Breast epithelium (tissue), 4 donors: ENCODE data around the gene NUP210L. TPM values are rescaled to one million over a fixed set of nuclear protein-coding genes. Genes with fewer than 3 reads are reported as not detected.

Experiments
- DNase-seq, 2 donors: peaks; one replicate each; pipeline ENCODE4 v3.0.0-alpha.2; 2019; ENCODE audit warnings: low spot score in 2 of 2
- H3K27ac ChIP-seq, 2 donors: fragments of 200-600 bp; sonication (generic) in 1 of 2; one replicate each; pipeline ENCODE4 v1.5.1; 2016 to 2019; ENCODE audit warnings: mild to moderate bottlenecking in 1 of 2
- H3K27me3 ChIP-seq, 2 donors: fragments of 200-600 bp; sonication (generic) in 1 of 2; one replicate each; pipeline versions ENCODE4 v1.5.1 to v1.6.0; 2017 to 2019; ENCODE audit warnings: control low read depth in 1 of 2, mild to moderate bottlenecking in 1 of 2
- H3K36me3 ChIP-seq: fragments of 200-600 bp; one replicate; pipeline ENCODE4 v1.5.1; 2019
- H3K4me1 ChIP-seq, 2 donors: fragments of 200-600 bp; sonication (generic); one replicate each; pipeline ENCODE4 v1.5.1; 2016 to 2019; ENCODE audit warnings: control low read depth in 1 of 2
- H3K4me3 ChIP-seq, 3 donors: fragments of 200-600 bp; sonication (generic); 1 replicate in 2 of 3; 2 replicates in 1 of 3; pipeline ENCODE4 v1.5.1; 2016 to 2019; ENCODE audit warnings: mild to moderate bottlenecking in 3 of 3, moderate library complexity in 2 of 3
- H3K9me3 ChIP-seq, 2 donors: fragments of 200-600 bp; sonication (generic) in 1 of 2; one replicate each; pipeline ENCODE4 v1.5.1; 2016 to 2019; ENCODE audit warnings: control low read depth in 1 of 2
- CTCF ChIP-seq, 3 donors: fragments of 450-650 bp; IDR thresholded peaks; one replicate each; pipeline ENCODE4 v1.5.1; 2016 to 2017; ENCODE audit warnings: antibody characterized with exemption in 3 of 3, mild to moderate bottlenecking in 3 of 3, moderate library complexity in 3 of 3
- POLR2A ChIP-seq: fragments of 450-650 bp; IDR thresholded peaks from one replicate; pipeline ENCODE4 v1.6.1; 2016; ENCODE audit warnings: antibody characterized with exemption, mild to moderate bottlenecking, moderate library complexity
- POLR2AphosphoS5 ChIP-seq, 3 donors: sonication (generic); formaldehyde crosslinking; IDR thresholded peaks; one replicate each; pipeline ENCODE4 v1.6.1; 2017; ENCODE audit warnings: antibody characterized with exemption in 3 of 3
- intact Hi-C: fragments of 100-400 bp; cut with DNase I; formaldehyde crosslinking; loops from one replicate; pipeline ENCODE4 v1.15.1; 2023; ENCODE audit warnings: low total_unique reads
- total RNA-seq, 3 donors: library from RNA; depleted of rRNA; stranded (reverse); fragments of >200 nt; gene quantifications; one replicate each; pipeline ENCODE4 v1.1.0, GENCODE V29; 2016

NUP210L gene
- total RNA-seq, 3 donors from 2014 or later = under 0.01 TPM; not detected in 2

GRCh38 chr1:153942766-153943549 lies 211.9 kb downstream of the NUP210L start:
- intact Hi-C loops = no loop called here
- TF ChIP-seq POLR2AphosphoS5 (IDR thresholded peaks at IDR 0.05) = no peak
- no peak for TF ChIP-seq POLR2A
- TF ChIP-seq CTCF (IDR thresholded peaks at IDR 0.05) = no peak
- Histone ChIP-seq H3K9me3 (no peaks in the 10 kb centered on the region), H3K36me3 (no peaks in the 10 kb centered on the region), H3K4me1 (no peaks in the 10 kb centered on the region), H3K27ac (no peak overlapping the region), H3K27me3 (no peaks in the 10 kb centered on the region), H3K4me3 (no peak overlapping the region)
- no peak for DNase-seq

Other genes starting within 250 kb of the NUP210L start
- gene GATAD2B, start 232.1 kb downstream of the NUP210L start, total RNA-seq = 10 to 100 TPM; 18.7 to 21.2 (median 20.0) TPM
- gene DENND4B, start 208.4 kb downstream of the NUP210L start, total RNA-seq = 10 to 100 TPM; 33.4 to 34.1 (median 33.8) TPM
- 10 to 100 TPM; 16.2 to 19.7 (median 19.0) TPM for gene CRTC2, start 196.5 kb downstream of the NUP210L start, total RNA-seq
- gene SLC39A1, start 191.5 kb downstream of the NUP210L start, total RNA-seq = 100 to 1,000 TPM; 102 to 119 (median 111) TPM
- gene CREB3L4, start 187.2 kb downstream of the NUP210L start, total RNA-seq = 10 to 100 TPM; 10.6 to 80.5 (median 65.2) TPM
- gene JTB, start 177.4 kb downstream of the NUP210L start, total RNA-seq = 100 to 1,000 TPM; 237 to 315 (median 268) TPM
- 10 to 100 TPM; 45.8 to 68.3 (median 62.6) TPM for gene RAB13, start 168.7 kb downstream of the NUP210L start, total RNA-seq
- gene RPS27, start 164.3 kb downstream of the NUP210L start, total RNA-seq = 1,000 to 10,000 TPM; 2,845 to 3,909 (median 3,226) TPM
- 100 to 1,000 TPM; 236 to 302 (median 245) TPM for gene TPM3, start 37.0 kb upstream of the NUP210L start, total RNA-seq
- gene CFAP141, start 51.3 kb upstream of the NUP210L start, total RNA-seq = not detected
- gene UBAP2L, start 65.9 kb upstream of the NUP210L start, total RNA-seq = 10 to 100 TPM; 64.8 to 79.3 (median 70.1) TPM
- gene HAX1, start 117.6 kb upstream of the NUP210L start, total RNA-seq = 100 to 1,000 TPM; 108 to 125 (median 120) TPM
- under 1 TPM in 1 of 3 donors, not detected in 2; 0.44 TPM for gene AQP10, start 166.0 kb upstream of the NUP210L start, total RNA-seq
- gene ATP8B2, start 170.5 kb upstream of the NUP210L start, total RNA-seq = 10 to 100 TPM; 34.5 to 64.8 (median 61.3) TPM